KMS-11 (cell line): ENCODE results near the gene RHBG.

Experiments used
- H2AFZ ChIP-seq: fragments of 200-600 bp; sonication (generic); 2 replicates; pipeline ENCODE4 v1.6.1; 2016; ENCODE audit warnings: antibody characterized with exemption, mixed run types, low read depth
- H3K27ac ChIP-seq: fragments of 200-600 bp; sonication (generic); 2 replicates; pipeline ENCODE4 v1.6.1; 2016; ENCODE audit warnings: mild to moderate bottlenecking, mixed run types
- H3K27me3 ChIP-seq: fragments of 200-600 bp; sonication (generic); 2 replicates; pipeline ENCODE4 v1.6.1; 2017; ENCODE audit warnings: mild to moderate bottlenecking, low read depth, mixed run types, moderate library complexity; ENCODE audit not compliant: insufficient read depth
- H3K36me3 ChIP-seq: fragments of 200-600 bp; sonication (generic); 2 replicates; pipeline ENCODE4 v1.6.1; 2017; ENCODE audit warnings: mild to moderate bottlenecking, mixed run types; ENCODE audit not compliant: insufficient read depth
- H3K4me1 ChIP-seq: fragments of 200-600 bp; sonication (generic); 2 replicates; pipeline ENCODE4 v1.6.1; 2016; ENCODE audit warnings: mild to moderate bottlenecking, low read depth, mixed run types; ENCODE audit not compliant: poor library complexity, severe bottlenecking
- H3K4me2 ChIP-seq: fragments of 200-600 bp; sonication (generic); 2 replicates; pipeline ENCODE4 v1.7.0; 2016; ENCODE audit warnings: mild to moderate bottlenecking, mixed run types
- H3K4me3 ChIP-seq: fragments of 200-600 bp; sonication (generic); IDR thresholded peaks from 2 replicates; pipeline ENCODE4 v1.6.1; 2017; ENCODE audit warnings: low read depth, low read length, mixed read lengths; ENCODE audit not compliant: insufficient read depth
- H3K79me2 ChIP-seq: fragments of 200-600 bp; sonication (generic); 2 replicates; pipeline ENCODE4 v1.6.1; 2016; ENCODE audit warnings: low read depth, mixed run types; ENCODE audit not compliant: insufficient read depth
- H3K9ac ChIP-seq: fragments of 200-600 bp; sonication (generic); 2 replicates; pipeline ENCODE4 v1.6.1; 2016; ENCODE audit warnings: mild to moderate bottlenecking, mixed run types
- H4K20me1 ChIP-seq: fragments of 200-600 bp; sonication (generic); 2 replicates; pipeline ENCODE4 v1.6.1; 2016; ENCODE audit warnings: mild to moderate bottlenecking, mixed run types; ENCODE audit not compliant: insufficient read depth
- CTCF ChIP-seq: fragments of 200-600 bp; sonication (generic); conservative IDR thresholded peaks from 2 replicates; pipeline ENCODE4 v1.6.1; 2017; ENCODE audit warnings: low read depth, mild to moderate bottlenecking, antibody characterized with exemption, low read length, moderate library complexity, mixed read lengths

RHBG gene

GRCh38 chr1:156431366-156431765 is 62.4 kb downstream of the RHBG start:
- no peak overlapping the region for H2AFZ ChIP-seq
- no peaks in the 10 kb centered on the region for H3K36me3 ChIP-seq
- H3K4me1 ChIP-seq = no peaks in the 10 kb centered on the region
- H4K20me1 ChIP-seq = no peaks in the 10 kb centered on the region
- no peak overlapping the region for H3K4me2 ChIP-seq
- H3K79me2 ChIP-seq = no peaks in the 10 kb centered on the region
- no peak overlapping the region for H3K4me3 ChIP-seq
- no peak for TF ChIP-seq CTCF
- peaks cover 100% of the 10 kb centered on the region for H3K27me3 ChIP-seq
- no peak overlapping the region for H3K27ac ChIP-seq
- H3K9ac ChIP-seq = no peak overlapping the region

DNA sequence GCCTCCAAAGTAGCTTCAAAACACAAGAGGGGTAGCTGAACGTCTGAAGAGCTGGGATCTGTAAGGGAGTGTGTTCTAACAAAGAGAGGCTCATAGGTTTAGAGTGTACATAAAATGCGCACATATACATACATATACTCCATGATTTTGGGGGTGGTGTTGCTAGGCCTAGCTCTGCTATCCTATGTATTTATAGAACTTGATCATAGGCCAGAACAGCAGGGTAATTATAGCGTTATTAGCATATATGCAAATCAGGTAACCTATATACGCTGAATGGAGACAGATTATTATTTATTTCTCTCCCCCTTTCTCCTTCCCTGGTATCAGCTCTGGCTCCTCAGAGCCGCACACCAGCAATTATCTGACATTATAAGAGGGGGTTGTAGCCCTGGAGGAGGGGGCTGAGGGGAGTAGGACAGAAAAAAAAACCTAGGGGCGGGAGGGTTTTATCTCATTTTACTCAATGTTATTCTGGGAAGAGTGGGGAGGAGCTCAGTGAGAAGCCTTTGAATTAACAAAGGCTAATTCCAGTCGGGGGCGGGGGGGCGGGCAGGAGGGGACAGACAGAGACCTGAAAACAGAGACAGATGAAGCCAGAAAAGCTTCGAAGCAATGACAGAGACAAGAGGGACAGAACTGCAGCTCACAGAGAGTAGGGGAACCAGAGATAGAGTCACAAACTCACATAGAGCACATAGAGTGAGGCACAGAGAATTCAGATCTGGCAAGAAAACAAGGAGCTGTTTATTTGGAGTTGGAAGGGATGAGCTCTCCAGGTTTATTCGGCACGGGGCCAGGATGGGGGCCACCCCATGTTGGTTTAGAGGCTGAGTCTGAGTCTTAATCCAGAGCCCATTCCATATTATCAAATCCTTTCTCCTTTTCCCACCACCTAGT is 63.0 kb downstream of the RHBG start:
- no peaks in the 10 kb centered on the region for H3K36me3 ChIP-seq
- H2AFZ ChIP-seq = no peak overlapping the region
- H3K4me1 ChIP-seq = no peaks in the 10 kb centered on the region
- TF ChIP-seq CTCF = no peak
- H3K27me3 ChIP-seq = peaks cover 100% of the 10 kb centered on the region
- no peak overlapping the region for H3K9ac ChIP-seq
- no peak overlapping the region for H3K27ac ChIP-seq
- no peaks in the 10 kb centered on the region for H4K20me1 ChIP-seq
- H3K4me2 ChIP-seq = no peak overlapping the region
- H3K79me2 ChIP-seq = no peaks in the 10 kb centered on the region
- peak overlapping the region; percentile 40 for H3K4me3 ChIP-seq

DNA sequence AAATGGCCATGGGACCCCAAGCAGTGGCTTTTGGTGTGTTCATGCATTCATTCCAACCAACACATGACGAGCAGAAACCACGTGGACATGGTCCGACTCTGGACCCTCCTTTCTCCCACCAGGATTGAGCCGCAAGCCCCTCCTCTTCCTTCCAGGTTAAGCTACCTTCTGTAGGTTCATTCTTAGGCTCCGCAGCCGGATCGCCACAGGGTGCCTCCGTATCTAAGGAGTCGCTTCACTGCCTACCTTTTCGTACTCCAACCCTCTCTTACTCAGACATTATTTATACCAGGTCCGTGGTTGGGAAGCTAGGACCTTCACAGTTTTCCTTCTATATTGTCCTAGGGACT is 63.6 kb downstream of the RHBG start:
- Histone ChIP-seq H3K27ac (no peak overlapping the region), H3K4me3 (peak overlapping the region; percentile 40), H3K4me2 (no peak overlapping the region), H3K9ac (no peak overlapping the region), H3K36me3 (no peaks in the 10 kb centered on the region), H3K79me2 (no peaks in the 10 kb centered on the region), H4K20me1 (no peaks in the 10 kb centered on the region), H2AFZ (no peak overlapping the region), H3K4me1 (no peaks in the 10 kb centered on the region), H3K27me3 (peaks cover 100% of the 10 kb centered on the region)
- TF ChIP-seq CTCF = no peak

DNA sequence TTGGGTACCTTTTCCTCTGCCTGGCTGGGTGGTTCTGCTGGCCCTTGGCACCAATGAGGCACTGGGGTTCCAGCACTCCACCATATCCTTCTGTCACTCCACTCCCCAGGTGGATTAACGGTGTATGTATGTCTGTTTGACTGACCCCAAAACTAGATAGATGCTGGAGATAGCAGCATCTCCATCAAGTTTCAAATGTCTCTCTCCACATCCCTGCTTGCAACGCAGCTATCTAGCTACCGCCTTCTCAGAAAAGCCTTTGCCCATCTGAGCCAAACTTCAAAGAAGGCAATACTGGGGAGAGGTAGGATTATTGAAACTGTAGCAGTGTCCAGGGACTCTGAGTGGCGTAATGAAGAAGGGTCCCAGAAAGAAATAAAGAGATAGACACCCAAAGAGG is 64.0 kb downstream of the RHBG start:
- no peaks in the 10 kb centered on the region for H3K4me1 ChIP-seq
- no peak overlapping the region for H2AFZ ChIP-seq
- no peak for TF ChIP-seq CTCF
- H3K9ac ChIP-seq = no peak overlapping the region
- H3K4me2 ChIP-seq = no peak overlapping the region
- no peaks in the 10 kb centered on the region for H4K20me1 ChIP-seq
- peaks cover 100% of the 10 kb centered on the region for H3K27me3 ChIP-seq
- no peak overlapping the region for H3K27ac ChIP-seq
- no peaks in the 10 kb centered on the region for H3K36me3 ChIP-seq
- no peaks in the 10 kb centered on the region for H3K79me2 ChIP-seq
- peak overlapping the region; percentile 40 for H3K4me3 ChIP-seq
